GM23338 (cell line): ENCODE results near the gene MYO16. TPM values are rescaled to one million over a fixed set of nuclear protein-coding genes. Genes with fewer than 3 reads are reported as not detected.

Experiments
- ATAC-seq: fragments of 200-7000 bp; cut with Tn5 transposase; 3 replicates; pipeline ENCODE4 v1.9.1; 2020
- DNase-seq: peaks from one replicate; pipeline ENCODE4 v3.0.0-alpha.2; 2015; ENCODE audit warnings: low spot score
- H2AFZ ChIP-seq: fragments of 200-600 bp; sonication (generic); 2 replicates; pipeline ENCODE4 v1.8.0; 2016; ENCODE audit warnings: antibody characterized with exemption, mild to moderate bottlenecking, moderate library complexity
- H3F3A ChIP-seq: fragments of 200-600 bp; sonication (generic); replicated peaks from 2 replicates; pipeline ENCODE4 v1.8.0; 2017; ENCODE audit warnings: antibody characterized with exemption, mixed run types, low read depth
- H3K27ac ChIP-seq: fragments of 200-600 bp; sonication (generic); 2 replicates; pipeline ENCODE4 v1.6.1; 2016; ENCODE audit warnings: low read depth
- H3K27me3 ChIP-seq: fragments of 200-600 bp; sonication (generic); 2 replicates; pipeline ENCODE4 v1.8.0; 2016; ENCODE audit warnings: mild to moderate bottlenecking, mixed run types, moderate library complexity; ENCODE audit not compliant: insufficient read depth
- H3K36me3 ChIP-seq: fragments of 200-600 bp; sonication (generic); 2 replicates; pipeline ENCODE4 v1.8.0; 2016; ENCODE audit warnings: mild to moderate bottlenecking; ENCODE audit not compliant: insufficient read depth
- H3K4me1 ChIP-seq: fragments of 200-600 bp; sonication (generic); 2 replicates; pipeline ENCODE4 v1.8.0; 2016; ENCODE audit warnings: mild to moderate bottlenecking, moderate library complexity; ENCODE audit not compliant: insufficient read depth
- H3K4me2 ChIP-seq: fragments of 200-600 bp; sonication (generic); 2 replicates; pipeline ENCODE4 v1.7.1; 2017; ENCODE audit warnings: mixed run types
- H3K4me3 ChIP-seq: fragments of 200-600 bp; sonication (generic); 2 replicates; pipeline ENCODE4 v1.6.1; 2016; ENCODE audit warnings: mixed run types
- H3K79me2 ChIP-seq: fragments of 200-600 bp; sonication (generic); replicated peaks from 2 replicates; pipeline ENCODE4 v1.8.0; 2017; ENCODE audit warnings: mild to moderate bottlenecking; ENCODE audit not compliant: insufficient read depth
- H3K9me2 ChIP-seq: fragments of 200-600 bp; sonication (generic); 2 replicates; pipeline ENCODE4 v1.8.0; 2017; ENCODE audit not compliant: insufficient read depth
- H4K20me1 ChIP-seq: fragments of 200-600 bp; sonication (generic); replicated peaks from 2 replicates; pipeline ENCODE4 v1.8.0; 2017; ENCODE audit warnings: mild to moderate bottlenecking; ENCODE audit not compliant: insufficient read depth
- H3K27ac Mint-ChIP-seq: 2 replicates; pipeline ENCODE4 v1.8.0; 2020; ENCODE audit warnings: inconsistent platforms, mild to moderate bottlenecking, moderate library complexity, mixed read lengths
- H3K27me3 Mint-ChIP-seq: 3 replicates; pipeline ENCODE4 v1.8.0; 2022; ENCODE audit warnings: low read depth, mild to moderate bottlenecking, moderate library complexity, mixed read lengths, inconsistent platforms; ENCODE audit not compliant: insufficient read depth, poor library complexity
- H3K36me3 Mint-ChIP-seq: 3 replicates; pipeline ENCODE4 v1.8.0; 2021; ENCODE audit warnings: low read depth, mild to moderate bottlenecking, inconsistent platforms, moderate library complexity, mixed read lengths
- H3K4me1 Mint-ChIP-seq: 3 replicates; pipeline ENCODE4 v1.8.0; 2020; ENCODE audit warnings: mild to moderate bottlenecking, inconsistent platforms, mixed read lengths
- H3K4me3 Mint-ChIP-seq: 3 replicates; pipeline ENCODE4 v1.8.0; 2021; ENCODE audit warnings: moderate library complexity, mild to moderate bottlenecking, inconsistent platforms, mixed read lengths
- H3K9me3 Mint-ChIP-seq: 3 replicates; pipeline ENCODE4 v1.8.0; 2020; ENCODE audit warnings: moderate library complexity, mild to moderate bottlenecking, inconsistent platforms, mixed read lengths
- CREB1 ChIP-seq: fragments of 250-450 bp; sonication (Bioruptor Pico); IDR thresholded peaks from 2 replicates; pipeline ENCODE4 v1.5.0; 2020; ENCODE audit warnings: low read depth, mild to moderate bottlenecking, moderate library complexity
- EZH2 ChIP-seq: fragments of 200-600 bp; sonication (generic); IDR thresholded peaks from one replicate; pipeline ENCODE4 v1.8.0; 2017; ENCODE audit warnings: antibody characterized with exemption, mild to moderate bottlenecking, low read depth; ENCODE audit not compliant: unreplicated experiment
- EZH2phosphoT487 ChIP-seq: fragments of 200-600 bp; sonication (generic); IDR thresholded peaks from one replicate; pipeline ENCODE4 v1.8.1; 2018; ENCODE audit warnings: antibody characterized with exemption; ENCODE audit not compliant: unreplicated experiment
- JUNB ChIP-seq: IDR thresholded peaks from one replicate; pipeline ENCODE4 v1.6.1; 2016; ENCODE audit warnings: antibody characterized with exemption; ENCODE audit not compliant: unreplicated experiment
- NANOG ChIP-seq: IDR thresholded peaks from 2 replicates; pipeline ENCODE4 v1.6.1; 2016; ENCODE audit warnings: antibody characterized with exemption, borderline replicate concordance
- POLR2AphosphoS5 ChIP-seq: IDR thresholded peaks from 2 replicates; pipeline ENCODE4 v1.6.1; 2016; ENCODE audit warnings: antibody characterized with exemption, low read depth
- STAT1 ChIP-seq: IDR thresholded peaks from one replicate; pipeline ENCODE4 v1.6.1; 2016; ENCODE audit warnings: antibody characterized with exemption; ENCODE audit not compliant: unreplicated experiment
- ZNF114 ChIP-seq: fragments of 250-450 bp; sonication (Bioruptor Pico); IDR thresholded peaks from 2 replicates; pipeline ENCODE4 v1.5.0; 2020; ENCODE audit warnings: mild to moderate bottlenecking, moderate library complexity
- ZNF331 ChIP-seq: fragments of 250-450 bp; sonication (Bioruptor Pico); IDR thresholded peaks from 2 replicates; pipeline ENCODE4 v1.5.0; 2020; ENCODE audit warnings: low read depth, mild to moderate bottlenecking, moderate library complexity
- polyA plus RNA-seq: library from polyadenylated mRNA; unstranded; fragments of >200 nt; fragmentation: Nextera tagmentation; extraction: Ambion mirVana; gene quantifications from 2 replicates; pipeline ENCODE4 v1.2.1, GENCODE V29; 2016
- total RNA-seq: library from RNA; depleted of rRNA; stranded (reverse); fragments of >200 nt; shearing (Covaris generic); gene quantifications from 2 replicates; pipeline ENCODE4 v1.2.3, GENCODE V29; 2014
- TF ChIP-seq, protein P1 (sequence below): fragments of 250-450 bp; sonication (Bioruptor Pico); IDR thresholded peaks from 2 replicates; pipeline ENCODE4 v1.5.0; 2020; ENCODE audit warnings: mild to moderate bottlenecking, moderate library complexity
- TF ChIP-seq, protein P2 (sequence below): IDR thresholded peaks from one replicate; pipeline ENCODE4 v1.6.1; 2018; ENCODE audit warnings: antibody characterized with exemption; ENCODE audit not compliant: unreplicated experiment
- TF ChIP-seq, protein P3 (sequence below), 2 experiments: fragments of 200-600 bp in 1 of 2; sonication (generic) in 1 of 2; conservative IDR thresholded peaks; 2 replicates each; pipeline versions ENCODE4 v1.5.1 to v1.6.1; 2016 to 2017; ENCODE audit warnings: antibody characterized with exemption in 2 of 2, low read depth in 2 of 2, mild to moderate bottlenecking in 2 of 2, moderate library complexity in 1 of 2
- TF ChIP-seq, protein P4 (sequence below): IDR thresholded peaks from 2 replicates; pipeline ENCODE4 v1.6.1; 2016; ENCODE audit warnings: antibody characterized with exemption

MYO16 gene
- total and polyA plus RNA-seq, 2 experiments from 2014 or later = 0.10 to 0.13 TPM

GRCh38 chr13:109241160-109241559 is 611.7 kb downstream of the MYO16 start:
- Histone ChIP-seq H3K27ac (no peak overlapping the region), H3K27me3 (no peaks in the 10 kb centered on the region), H3K9me2 (peaks cover 19% of the 10 kb centered on the region; the same call in 1 of the 2 replicates), H2AFZ (no peak overlapping the region), H3K4me1 (no peaks in the 10 kb centered on the region), H4K20me1 (no peaks in the 10 kb centered on the region), H3K79me2 (no peaks in the 10 kb centered on the region), H3K4me2 (no peak overlapping the region), H3K36me3 (no peaks in the 10 kb centered on the region), H3F3A (no peaks in the 10 kb centered on the region), H3K4me3 (no peak overlapping the region)
- TF ChIP-seq JUNB (no peak), NANOG (no peak), CREB1 (CRISPR knock-in tag) (no peak), EZH2 (no peak), POLR2AphosphoS5 (no peak), STAT1 (no peak), EZH2phosphoT487 (no peak), ZNF331 (CRISPR knock-in tag) (no peak), ZNF114 (CRISPR knock-in tag) (no peak)
- TF ChIP-seq, protein P1, sequence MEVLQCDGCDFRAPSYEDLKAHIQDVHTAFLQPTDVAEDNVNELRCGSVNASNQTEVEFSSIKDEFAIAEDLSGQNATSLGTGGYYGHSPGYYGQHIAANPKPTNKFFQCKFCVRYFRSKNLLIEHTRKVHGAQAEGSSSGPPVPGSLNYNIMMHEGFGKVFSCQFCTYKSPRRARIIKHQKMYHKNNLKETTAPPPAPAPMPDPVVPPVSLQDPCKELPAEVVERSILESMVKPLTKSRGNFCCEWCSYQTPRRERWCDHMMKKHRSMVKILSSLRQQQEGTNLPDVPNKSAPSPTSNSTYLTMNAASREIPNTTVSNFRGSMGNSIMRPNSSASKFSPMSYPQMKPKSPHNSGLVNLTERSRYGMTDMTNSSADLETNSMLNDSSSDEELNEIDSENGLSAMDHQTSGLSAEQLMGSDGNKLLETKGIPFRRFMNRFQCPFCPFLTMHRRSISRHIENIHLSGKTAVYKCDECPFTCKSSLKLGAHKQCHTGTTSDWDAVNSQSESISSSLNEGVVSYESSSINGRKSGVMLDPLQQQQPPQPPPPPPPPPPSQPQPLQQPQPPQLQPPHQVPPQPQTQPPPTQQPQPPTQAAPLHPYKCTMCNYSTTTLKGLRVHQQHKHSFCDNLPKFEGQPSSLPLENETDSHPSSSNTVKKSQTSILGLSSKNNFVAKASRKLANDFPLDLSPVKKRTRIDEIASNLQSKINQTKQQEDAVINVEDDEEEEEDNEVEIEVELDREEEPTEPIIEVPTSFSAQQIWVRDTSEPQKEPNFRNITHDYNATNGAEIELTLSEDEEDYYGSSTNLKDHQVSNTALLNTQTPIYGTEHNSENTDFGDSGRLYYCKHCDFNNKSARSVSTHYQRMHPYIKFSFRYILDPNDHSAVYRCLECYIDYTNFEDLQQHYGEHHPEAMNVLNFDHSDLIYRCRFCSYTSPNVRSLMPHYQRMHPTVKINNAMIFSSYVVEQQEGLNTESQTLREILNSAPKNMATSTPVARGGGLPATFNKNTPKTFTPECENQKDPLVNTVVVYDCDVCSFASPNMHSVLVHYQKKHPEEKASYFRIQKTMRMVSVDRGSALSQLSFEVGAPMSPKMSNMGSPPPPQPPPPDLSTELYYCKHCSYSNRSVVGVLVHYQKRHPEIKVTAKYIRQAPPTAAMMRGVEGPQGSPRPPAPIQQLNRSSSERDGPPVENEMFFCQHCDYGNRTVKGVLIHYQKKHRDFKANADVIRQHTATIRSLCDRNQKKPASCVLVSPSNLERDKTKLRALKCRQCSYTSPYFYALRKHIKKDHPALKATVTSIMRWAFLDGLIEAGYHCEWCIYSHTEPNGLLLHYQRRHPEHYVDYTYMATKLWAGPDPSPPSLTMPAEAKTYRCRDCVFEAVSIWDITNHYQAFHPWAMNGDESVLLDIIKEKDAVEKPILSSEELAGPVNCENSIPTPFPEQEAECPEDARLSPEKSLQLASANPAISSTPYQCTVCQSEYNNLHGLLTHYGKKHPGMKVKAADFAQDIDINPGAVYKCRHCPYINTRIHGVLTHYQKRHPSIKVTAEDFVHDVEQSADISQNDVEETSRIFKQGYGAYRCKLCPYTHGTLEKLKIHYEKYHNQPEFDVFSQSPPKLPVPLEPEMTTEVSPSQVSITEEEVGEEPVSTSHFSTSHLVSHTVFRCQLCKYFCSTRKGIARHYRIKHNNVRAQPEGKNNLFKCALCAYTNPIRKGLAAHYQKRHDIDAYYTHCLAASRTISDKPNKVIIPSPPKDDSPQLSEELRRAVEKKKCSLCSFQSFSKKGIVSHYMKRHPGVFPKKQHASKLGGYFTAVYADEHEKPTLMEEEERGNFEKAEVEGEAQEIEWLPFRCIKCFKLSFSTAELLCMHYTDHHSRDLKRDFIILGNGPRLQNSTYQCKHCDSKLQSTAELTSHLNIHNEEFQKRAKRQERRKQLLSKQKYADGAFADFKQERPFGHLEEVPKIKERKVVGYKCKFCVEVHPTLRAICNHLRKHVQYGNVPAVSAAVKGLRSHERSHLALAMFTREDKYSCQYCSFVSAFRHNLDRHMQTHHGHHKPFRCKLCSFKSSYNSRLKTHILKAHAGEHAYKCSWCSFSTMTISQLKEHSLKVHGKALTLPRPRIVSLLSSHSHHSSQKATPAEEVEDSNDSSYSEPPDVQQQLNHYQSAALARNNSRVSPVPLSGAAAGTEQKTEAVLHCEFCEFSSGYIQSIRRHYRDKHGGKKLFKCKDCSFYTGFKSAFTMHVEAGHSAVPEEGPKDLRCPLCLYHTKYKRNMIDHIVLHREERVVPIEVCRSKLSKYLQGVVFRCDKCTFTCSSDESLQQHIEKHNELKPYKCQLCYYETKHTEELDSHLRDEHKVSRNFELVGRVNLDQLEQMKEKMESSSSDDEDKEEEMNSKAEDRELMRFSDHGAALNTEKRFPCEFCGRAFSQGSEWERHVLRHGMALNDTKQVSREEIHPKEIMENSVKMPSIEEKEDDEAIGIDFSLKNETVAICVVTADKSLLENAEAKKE (CRISPR knock-in tag) = no peak
- TF ChIP-seq, protein P2, sequence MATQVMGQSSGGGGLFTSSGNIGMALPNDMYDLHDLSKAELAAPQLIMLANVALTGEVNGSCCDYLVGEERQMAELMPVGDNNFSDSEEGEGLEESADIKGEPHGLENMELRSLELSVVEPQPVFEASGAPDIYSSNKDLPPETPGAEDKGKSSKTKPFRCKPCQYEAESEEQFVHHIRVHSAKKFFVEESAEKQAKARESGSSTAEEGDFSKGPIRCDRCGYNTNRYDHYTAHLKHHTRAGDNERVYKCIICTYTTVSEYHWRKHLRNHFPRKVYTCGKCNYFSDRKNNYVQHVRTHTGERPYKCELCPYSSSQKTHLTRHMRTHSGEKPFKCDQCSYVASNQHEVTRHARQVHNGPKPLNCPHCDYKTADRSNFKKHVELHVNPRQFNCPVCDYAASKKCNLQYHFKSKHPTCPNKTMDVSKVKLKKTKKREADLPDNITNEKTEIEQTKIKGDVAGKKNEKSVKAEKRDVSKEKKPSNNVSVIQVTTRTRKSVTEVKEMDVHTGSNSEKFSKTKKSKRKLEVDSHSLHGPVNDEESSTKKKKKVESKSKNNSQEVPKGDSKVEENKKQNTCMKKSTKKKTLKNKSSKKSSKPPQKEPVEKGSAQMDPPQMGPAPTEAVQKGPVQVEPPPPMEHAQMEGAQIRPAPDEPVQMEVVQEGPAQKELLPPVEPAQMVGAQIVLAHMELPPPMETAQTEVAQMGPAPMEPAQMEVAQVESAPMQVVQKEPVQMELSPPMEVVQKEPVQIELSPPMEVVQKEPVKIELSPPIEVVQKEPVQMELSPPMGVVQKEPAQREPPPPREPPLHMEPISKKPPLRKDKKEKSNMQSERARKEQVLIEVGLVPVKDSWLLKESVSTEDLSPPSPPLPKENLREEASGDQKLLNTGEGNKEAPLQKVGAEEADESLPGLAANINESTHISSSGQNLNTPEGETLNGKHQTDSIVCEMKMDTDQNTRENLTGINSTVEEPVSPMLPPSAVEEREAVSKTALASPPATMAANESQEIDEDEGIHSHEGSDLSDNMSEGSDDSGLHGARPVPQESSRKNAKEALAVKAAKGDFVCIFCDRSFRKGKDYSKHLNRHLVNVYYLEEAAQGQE = no peak
- TF ChIP-seq, protein P3, sequence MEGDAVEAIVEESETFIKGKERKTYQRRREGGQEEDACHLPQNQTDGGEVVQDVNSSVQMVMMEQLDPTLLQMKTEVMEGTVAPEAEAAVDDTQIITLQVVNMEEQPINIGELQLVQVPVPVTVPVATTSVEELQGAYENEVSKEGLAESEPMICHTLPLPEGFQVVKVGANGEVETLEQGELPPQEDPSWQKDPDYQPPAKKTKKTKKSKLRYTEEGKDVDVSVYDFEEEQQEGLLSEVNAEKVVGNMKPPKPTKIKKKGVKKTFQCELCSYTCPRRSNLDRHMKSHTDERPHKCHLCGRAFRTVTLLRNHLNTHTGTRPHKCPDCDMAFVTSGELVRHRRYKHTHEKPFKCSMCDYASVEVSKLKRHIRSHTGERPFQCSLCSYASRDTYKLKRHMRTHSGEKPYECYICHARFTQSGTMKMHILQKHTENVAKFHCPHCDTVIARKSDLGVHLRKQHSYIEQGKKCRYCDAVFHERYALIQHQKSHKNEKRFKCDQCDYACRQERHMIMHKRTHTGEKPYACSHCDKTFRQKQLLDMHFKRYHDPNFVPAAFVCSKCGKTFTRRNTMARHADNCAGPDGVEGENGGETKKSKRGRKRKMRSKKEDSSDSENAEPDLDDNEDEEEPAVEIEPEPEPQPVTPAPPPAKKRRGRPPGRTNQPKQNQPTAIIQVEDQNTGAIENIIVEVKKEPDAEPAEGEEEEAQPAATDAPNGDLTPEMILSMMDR (conservative IDR thresholded peaks at IDR 0.05; ENCODE audit: low read depth in 2 of 2) = no peak
- TF ChIP-seq, protein P4, sequence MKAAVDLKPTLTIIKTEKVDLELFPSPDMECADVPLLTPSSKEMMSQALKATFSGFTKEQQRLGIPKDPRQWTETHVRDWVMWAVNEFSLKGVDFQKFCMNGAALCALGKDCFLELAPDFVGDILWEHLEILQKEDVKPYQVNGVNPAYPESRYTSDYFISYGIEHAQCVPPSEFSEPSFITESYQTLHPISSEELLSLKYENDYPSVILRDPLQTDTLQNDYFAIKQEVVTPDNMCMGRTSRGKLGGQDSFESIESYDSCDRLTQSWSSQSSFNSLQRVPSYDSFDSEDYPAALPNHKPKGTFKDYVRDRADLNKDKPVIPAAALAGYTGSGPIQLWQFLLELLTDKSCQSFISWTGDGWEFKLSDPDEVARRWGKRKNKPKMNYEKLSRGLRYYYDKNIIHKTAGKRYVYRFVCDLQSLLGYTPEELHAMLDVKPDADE = no peak
- Mint-ChIP-seq H3K36me3 (no peaks in the 10 kb centered on the region), H3K4me1 (no peaks in the 10 kb centered on the region), H3K27ac (no peak overlapping the region), H3K4me3 (no peak overlapping the region), H3K9me3 (no peaks in the 10 kb centered on the region), H3K27me3 (peaks cover 6% of the 10 kb centered on the region)
- ATAC-seq (no peak), DNase-seq (no peak)
